HCT116 (cell line): ENCODE measurements around the gene GADD45A. TPM values are rescaled to one million over a fixed set of nuclear protein-coding genes. Genes with fewer than 3 reads are reported as not detected.

Source experiments
- ATAC-seq: fragments of 200-7000 bp; cut with Tn5 transposase; 2 replicates; pipeline ENCODE4 v1.9.1; 2020; ENCODE audit warnings: mild to moderate bottlenecking, moderate library complexity
- BruUV-seq: library from RNA; stranded (reverse); fragments of 400-500 nt; replicated peaks from 2 replicates; lab custom pipeline; 2021; lab: Mats Ljungman, UMichigan
- CTCF ChIA-PET: fragments of 300-600 bp; sonication (Branson Sonifier 250); formaldehyde crosslinking; loops from one replicate; lab custom pipeline; 2021; ENCODE audit warnings: antibody characterized with exemption; lab: Charles Lee
- POLR2A ChIA-PET: fragments of 300-600, 350-600 bp; sonication (Branson Sonifier 250); formaldehyde crosslinking; loops from one replicate; lab custom pipeline; 2021; ENCODE audit warnings: antibody characterized with exemption; lab: Charles Lee
- RAD21 ChIA-PET, 2 experiments: fragments of 300-600 bp; sonication (Branson Sonifier 250); formaldehyde crosslinking; loops; one replicate each; lab custom pipeline; 2023; ENCODE audit warnings: low total read pairs in 2 of 2; ENCODE audit not compliant: uncharacterized antibody in 2 of 2, unreplicated experiment in 2 of 2, low non-redundant PET in 1 of 2; lab: Charles Lee
- DNase-seq: peaks from one replicate; pipeline ENCODE4 v3.0.0-alpha.2; 2010; ENCODE audit warnings: low read depth, low spot score
- H2AFZ ChIP-seq: fragments of 200-600 bp; shearing (Covaris generic), sonication (generic); 2 replicates; pipeline ENCODE4 v1.6.1; 2017; ENCODE audit warnings: low read depth, mixed run types, mixed read lengths, antibody characterized with exemption, low read length; ENCODE audit not compliant: poor library complexity, severe bottlenecking
- H3K27ac ChIP-seq: 2 replicates; pipeline ENCODE4 v1.5.1; 2012; ENCODE audit warnings: low read depth, low read length
- H3K27me3 ChIP-seq: fragments of 200-600 bp; sonication (generic); 2 replicates; pipeline ENCODE4 v1.6.1; 2016; ENCODE audit warnings: mixed run types, low read length, mixed read lengths; ENCODE audit not compliant: insufficient read depth
- H3K36me3 ChIP-seq, 2 experiments: fragments of 200-500 bp in 1 of 2; fragments of 200-600 bp in 1 of 2; sonication (Bioruptor generic) in 1 of 2; sonication (generic) in 1 of 2; 2 replicates each; pipeline versions ENCODE4 v1.5.1 to v1.6.1; 2014 to 2016; ENCODE audit warnings: low read length in 2 of 2, inconsistent platforms in 1 of 2, mixed read lengths in 1 of 2, mixed run types in 1 of 2; ENCODE audit not compliant: insufficient read depth in 2 of 2, control insufficient read depth in 1 of 2
- H3K4me1 ChIP-seq, 2 experiments: fragments of 200-600 bp in 1 of 2; sonication (generic) in 1 of 2; 2 replicates each; pipeline versions ENCODE4 v1.5.1 to v1.6.1; 2012 to 2017; ENCODE audit warnings: low read length in 2 of 2, inconsistent platforms in 1 of 2, mild to moderate bottlenecking in 1 of 2, mixed read lengths in 1 of 2, mixed run types in 1 of 2, moderate library complexity in 1 of 2; ENCODE audit not compliant: insufficient read depth in 2 of 2, control insufficient read depth in 1 of 2
- H3K4me2 ChIP-seq: fragments of 200-600 bp; sonication (generic); 2 replicates; pipeline ENCODE4 v1.6.1; 2017; ENCODE audit warnings: mixed run types, low read length, mixed read lengths
- H3K4me3 ChIP-seq, 2 experiments: fragments of 200-600 bp in 1 of 2; sonication (generic) in 1 of 2; replicated peaks in 1 of 2; 2 replicates each; pipeline ENCODE4 v1.5.1; 2011 to 2016; ENCODE audit warnings: low read length in 2 of 2, control low read depth in 1 of 2, low read depth in 1 of 2, mild to moderate bottlenecking in 1 of 2, mixed read lengths in 1 of 2, mixed run types in 1 of 2
- H3K79me2 ChIP-seq: fragments of 200-600 bp; sonication (generic); 2 replicates; pipeline ENCODE4 v1.6.1; 2017; ENCODE audit warnings: mild to moderate bottlenecking, mixed run types, low read length, moderate library complexity, mixed read lengths; ENCODE audit not compliant: insufficient read depth
- H3K9ac ChIP-seq: fragments of 200-600 bp; sonication (generic); 2 replicates; pipeline ENCODE4 v1.6.1; 2016; ENCODE audit warnings: low read length, mixed read lengths
- H3K9me2 ChIP-seq: fragments of 200-600 bp; sonication (generic), shearing (Covaris generic); 2 replicates; pipeline ENCODE4 v1.6.1; 2017; ENCODE audit warnings: mixed run types, mild to moderate bottlenecking, moderate library complexity; ENCODE audit not compliant: insufficient read depth
- H3K9me3 ChIP-seq, 2 experiments: fragments of 200-500 bp in 1 of 2; fragments of 200-600 bp in 1 of 2; sonication (Bioruptor generic) in 1 of 2; sonication (generic) in 1 of 2; 2 replicates each; pipeline ENCODE4 v1.6.1; 2014 to 2017; ENCODE audit warnings: low read length in 2 of 2, mixed read lengths in 2 of 2, inconsistent platforms in 1 of 2, low read depth in 1 of 2, mild to moderate bottlenecking in 1 of 2, mixed run types in 1 of 2, moderate library complexity in 1 of 2; ENCODE audit not compliant: control insufficient read depth in 1 of 2, insufficient read depth in 1 of 2
- H4K20me1 ChIP-seq: fragments of 200-600 bp; sonication (generic), shearing (Covaris generic); 2 replicates; pipeline ENCODE4 v1.6.1; 2017; ENCODE audit warnings: mixed run types, mild to moderate bottlenecking, moderate library complexity; ENCODE audit not compliant: insufficient read depth
- CBX3 ChIP-seq: IDR thresholded peaks from 2 replicates; pipeline ENCODE4 v1.6.1; 2012; ENCODE audit warnings: low read depth
- EGR1 ChIP-seq: IDR thresholded peaks from 2 replicates; pipeline ENCODE4 v1.6.1; 2012; ENCODE audit warnings: low read depth
- EZH2phosphoT487 ChIP-seq: fragments of 200-600 bp; IDR thresholded peaks from 2 replicates; pipeline ENCODE4 v1.6.1; 2018; ENCODE audit warnings: antibody characterized with exemption, borderline replicate concordance
- FOSL1 ChIP-seq: IDR thresholded peaks from 2 replicates; pipeline ENCODE4 v1.6.1; 2012; ENCODE audit warnings: low read depth
- POLR2A ChIP-seq: IDR thresholded peaks from 2 replicates; pipeline ENCODE4 v1.7.0; 2011; ENCODE audit warnings: borderline replicate concordance; ENCODE audit not compliant: insufficient read depth, insufficient read length; ENCODE audit errors: extremely low read depth
- POLR2AphosphoS5 ChIP-seq: IDR thresholded peaks from 2 replicates; pipeline ENCODE4 v1.6.1; 2011; ENCODE audit warnings: mild to moderate bottlenecking, low read depth, low read length, moderate library complexity
- REST ChIP-seq: IDR thresholded peaks from 2 replicates; pipeline ENCODE4 v1.6.1; 2012; ENCODE audit warnings: low read depth
- SIN3A ChIP-seq: IDR thresholded peaks from 2 replicates; pipeline ENCODE4 v1.6.1; 2012; ENCODE audit warnings: low read depth
- SRF ChIP-seq: IDR thresholded peaks from 2 replicates; pipeline ENCODE4 v1.6.1; 2012; ENCODE audit warnings: low read depth
- YY1 ChIP-seq: IDR thresholded peaks from 2 replicates; pipeline ENCODE4 v1.6.1; 2011; ENCODE audit warnings: low read length, low read depth, moderate library complexity, mild to moderate bottlenecking; ENCODE audit not compliant: insufficient replicate concordance; ENCODE audit errors: extremely low read depth
- ZFX ChIP-seq: fragments of 450-650 bp; IDR thresholded peaks from 2 replicates; pipeline ENCODE4 v1.6.1; 2017
- ZNF274 ChIP-seq: fragments of 200-500 bp; sonication (Bioruptor generic); IDR thresholded peaks from 2 replicates; pipeline ENCODE4 v1.6.1; 2014; ENCODE audit warnings: mild to moderate bottlenecking, low read depth, low read length, inconsistent platforms
- intact Hi-C: fragments of 100-400 bp; cut with micrococcal nuclease; formaldehyde crosslinking; loops from 2 replicates; pipeline ENCODE4 v1.10.0; 2022
- total RNA-seq: library from RNA; stranded (reverse); gene quantifications from one replicate; pipeline ENCODE4 v1.2.1, GENCODE V29; 2021; ENCODE audit not compliant: unreplicated experiment
- TF ChIP-seq, protein P1 (sequence below): IDR thresholded peaks from 2 replicates; pipeline ENCODE4 v1.6.1; 2012
- TF ChIP-seq, protein P2 (sequence below), 3 experiments: fragments of 200-600 bp in 1 of 3; sonication (generic) in 1 of 3; IDR thresholded peaks in 2 of 3; conservative IDR thresholded peaks in 1 of 3; 2 replicates each; pipeline ENCODE4 v1.5.1; 2012 to 2017; ENCODE audit warnings: low read depth in 2 of 3, low read length in 2 of 3, antibody characterized with exemption in 1 of 3, borderline replicate concordance in 1 of 3, control low read depth in 1 of 3, mild to moderate bottlenecking in 1 of 3, mixed read lengths in 1 of 3, mixed run types in 1 of 3, moderate library complexity in 1 of 3; ENCODE audit not compliant: insufficient read depth in 1 of 3

GADD45A gene
- total RNA-seq, 1 experiment from 2014 or later: 105 TPM

DNA sequence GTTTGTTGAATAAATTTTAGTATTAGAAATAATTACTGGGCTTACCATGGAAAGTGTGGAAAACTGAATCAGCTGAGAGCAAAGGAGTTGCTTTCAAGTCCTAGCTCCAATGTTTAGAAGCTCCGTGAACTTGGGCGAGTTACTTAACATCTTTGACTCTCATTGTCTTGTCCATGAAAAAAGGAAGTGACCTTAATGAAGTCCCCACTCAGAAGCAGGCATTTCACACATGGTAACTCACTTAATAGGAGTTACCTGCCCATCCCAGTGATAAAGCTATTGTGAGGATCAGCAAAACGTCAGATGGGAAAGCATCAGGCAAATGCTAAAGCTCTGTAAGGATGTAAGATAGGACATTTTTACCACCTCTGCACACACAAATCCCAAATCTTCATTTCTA is 34.0 kb upstream of the GADD45A start:
- no TSS peak for BruUV-seq
- H3K27ac ChIP-seq: no peak overlapping the region
- H3K36me3 ChIP-seq: no peaks in the 10 kb centered on the region
- H3K9me3 ChIP-seq: no peaks in the 10 kb centered on the region
- H2AFZ ChIP-seq: no peak overlapping the region
- no peaks in the 10 kb centered on the region for H3K27me3 ChIP-seq
- intact Hi-C loops: no loop called here
- TF ChIP-seq ZNF274: no peak
- no peak for TF ChIP-seq REST
- no peak for TF ChIP-seq POLR2AphosphoS5
- no peak for TF ChIP-seq SIN3A
- TF ChIP-seq, protein P1, sequence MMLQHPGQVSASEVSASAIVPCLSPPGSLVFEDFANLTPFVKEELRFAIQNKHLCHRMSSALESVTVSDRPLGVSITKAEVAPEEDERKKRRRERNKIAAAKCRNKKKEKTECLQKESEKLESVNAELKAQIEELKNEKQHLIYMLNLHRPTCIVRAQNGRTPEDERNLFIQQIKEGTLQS: no peak
- no peak for TF ChIP-seq EZH2phosphoT487
- TF ChIP-seq ZFX: no peak
- TF ChIP-seq SRF: no peak
- no peak for TF ChIP-seq CBX3
- TF ChIP-seq POLR2A: no peak
- no peak for TF ChIP-seq FOSL1
- TF ChIP-seq YY1: no peak
- TF ChIP-seq EGR1: no peak
- TF ChIP-seq, protein P2, sequence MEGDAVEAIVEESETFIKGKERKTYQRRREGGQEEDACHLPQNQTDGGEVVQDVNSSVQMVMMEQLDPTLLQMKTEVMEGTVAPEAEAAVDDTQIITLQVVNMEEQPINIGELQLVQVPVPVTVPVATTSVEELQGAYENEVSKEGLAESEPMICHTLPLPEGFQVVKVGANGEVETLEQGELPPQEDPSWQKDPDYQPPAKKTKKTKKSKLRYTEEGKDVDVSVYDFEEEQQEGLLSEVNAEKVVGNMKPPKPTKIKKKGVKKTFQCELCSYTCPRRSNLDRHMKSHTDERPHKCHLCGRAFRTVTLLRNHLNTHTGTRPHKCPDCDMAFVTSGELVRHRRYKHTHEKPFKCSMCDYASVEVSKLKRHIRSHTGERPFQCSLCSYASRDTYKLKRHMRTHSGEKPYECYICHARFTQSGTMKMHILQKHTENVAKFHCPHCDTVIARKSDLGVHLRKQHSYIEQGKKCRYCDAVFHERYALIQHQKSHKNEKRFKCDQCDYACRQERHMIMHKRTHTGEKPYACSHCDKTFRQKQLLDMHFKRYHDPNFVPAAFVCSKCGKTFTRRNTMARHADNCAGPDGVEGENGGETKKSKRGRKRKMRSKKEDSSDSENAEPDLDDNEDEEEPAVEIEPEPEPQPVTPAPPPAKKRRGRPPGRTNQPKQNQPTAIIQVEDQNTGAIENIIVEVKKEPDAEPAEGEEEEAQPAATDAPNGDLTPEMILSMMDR (IDR thresholded peaks at IDR 0.05 in 2 of 3, conservative IDR thresholded peaks at IDR 0.05 in 1 of 3; ENCODE audit: borderline replicate concordance in 1 of 3, insufficient read depth in 1 of 3, low read depth in 2 of 3, low read length in 2 of 3): no peak
- no peaks in the 10 kb centered on the region for H4K20me1 ChIP-seq
- DNase-seq: no peak
- ChIA-PET RAD21 (no interaction called here), POLR2A (no interaction called here), CTCF (no interaction called here)
- H3K9ac ChIP-seq: no peak overlapping the region
- H3K79me2 ChIP-seq: no peaks in the 10 kb centered on the region
- H3K9me2 ChIP-seq: no peaks in the 10 kb centered on the region
- no peak overlapping the region for H3K4me2 ChIP-seq
- no peaks in the 10 kb centered on the region for H3K4me1 ChIP-seq
- ATAC-seq: no peak
- H3K4me3 ChIP-seq: no peak overlapping the region
